ENCODE data around the gene SYNGR3. TPM values are rescaled to one million over a fixed set of nuclear protein-coding genes. Genes with fewer than 3 reads are reported as not detected.

Gene SYNGR3
- total and polyA plus RNA-seq, 9 donors = 0.42 to 4.0 (median 0.87) TPM

GRCh38 chr16:1942047-1942809 is 47.5 kb upstream of the SYNGR3 start:
- peaks cover 4% of the 10 kb centered on the region for H3K4me1 ChIP-seq (ENCODE audit: insufficient read depth)
- peak in 1 of 5 donors; percentile 46 for DNase-seq
- WGBS, 3 donors = 17 to 24% (median 17%) methylated on average over 9 to 17 of the region's 17 CpGs
- H3K36me3 ChIP-seq = no peaks in the 10 kb centered on the region
- peak overlapping the region; percentile 68 for H3K4me3 ChIP-seq
- TF ChIP-seq POLR2A (IDR thresholded peaks at IDR 0.05) = no peak
- TF ChIP-seq EP300 (IDR thresholded peaks at IDR 0.05) = no peak
- TF ChIP-seq CTCF (IDR thresholded peaks at IDR 0.05) = no peak
- intact Hi-C loops (cut with DNase I) = no loop called here
- peak overlapping the region in 1 of 2 donors; percentile 15 for H3K27ac ChIP-seq
- no peaks in the 10 kb centered on the region for H3K27me3 ChIP-seq
- H3K9me3 ChIP-seq = no peaks in the 10 kb centered on the region

- Histone ChIP-seq H3K9me3 (no peaks in the 10 kb centered on the region), H3K36me3 (no peaks in the 10 kb centered on the region), H3K4me3 (peak within 1 kb of the TSS; percentile 68), H3K4me1 (ENCODE audit: insufficient read depth) (peaks cover 4% of the 10 kb centered on the region), H3K27me3 (no peaks in the 10 kb centered on the region), H3K27ac (peak within 1 kb of the TSS; percentile 15 to 74)
- peak; percentile 100 for DNase-seq
- 1 to 2% (median 1%) methylated on average over 54 to 77 of the region's 77 CpGs for WGBS, 3 donors
- intact Hi-C loops (cut with DNase I) = no loop called here
- TF ChIP-seq EP300 (IDR thresholded peaks at IDR 0.05) = no peak
- peak; percentile 84 for TF ChIP-seq POLR2A (IDR thresholded peaks at IDR 0.05)
- no peak for TF ChIP-seq CTCF (IDR thresholded peaks at IDR 0.05)
Observed at GRCh38 chr16:1942810-1943726, 46.7 kb upstream of the SYNGR3 start, which contains the start of gene MSRB1. Gene MSRB1, minus strand, starts transcription at chr16:1943199. Its CDS starts 43 bp downstream, at chr16:1943156.

GRCh38 chr16:1944612-1945199 is 45.1 kb upstream of the SYNGR3 start:
- Histone ChIP-seq H3K36me3 (no peaks in the 10 kb centered on the region), H3K27me3 (no peaks in the 10 kb centered on the region), H3K9me3 (no peaks in the 10 kb centered on the region), H3K27ac (no peak overlapping the region), H3K4me1 (ENCODE audit: insufficient read depth) (peaks cover 4% of the 10 kb centered on the region), H3K4me3 (no peak overlapping the region)
- 91 to 93% (median 92%) methylated on average over 21 of the region's 21 CpGs for WGBS, 3 donors
- intact Hi-C loops (cut with DNase I) = no loop called here
- no peak for TF ChIP-seq EP300 (IDR thresholded peaks at IDR 0.05)
- DNase-seq = no peak

- no peak overlapping the region for H3K27ac ChIP-seq
- no peaks in the 10 kb centered on the region for H3K36me3 ChIP-seq
- H3K27me3 ChIP-seq = no peaks in the 10 kb centered on the region
- no peak for DNase-seq
- no peak overlapping the region for H3K4me3 ChIP-seq
- intact Hi-C loops (cut with DNase I) = no loop called here
- TF ChIP-seq POLR2A (IDR thresholded peaks at IDR 0.05) = no peak
- no peak for TF ChIP-seq CTCF (IDR thresholded peaks at IDR 0.05)
- no peak for TF ChIP-seq EP300 (IDR thresholded peaks at IDR 0.05)
- H3K9me3 ChIP-seq = no peaks in the 10 kb centered on the region
- WGBS, 3 donors = 82 to 86% (median 85%) methylated on average over 19 of the region's 19 CpGs
- H3K4me1 ChIP-seq (ENCODE audit: insufficient read depth) = peaks cover 4% of the 10 kb centered on the region
Observed at GRCh38 chr16:1945559-1946391, 44.0 kb upstream of the SYNGR3 start.
